Psoas muscle (tissue), 8 donors: ENCODE data around the gene BLVRA. TPM values are rescaled to one million over a fixed set of nuclear protein-coding genes. Genes with fewer than 3 reads are reported as not detected.

Experiments used
- ATAC-seq, 4 donors: fragments of 200-7000 bp; cut with Tn5 transposase; one replicate each; pipeline ENCODE4 v1.9.1; 2020; ENCODE audit warnings: moderate library complexity in 3 of 4, mild to moderate bottlenecking in 2 of 4
- DNase-seq, 2 donors: peaks; one replicate each; pipeline ENCODE4 v3.0.0-alpha.2; 2020
- H3K27ac ChIP-seq: fragments of 200-600 bp; one replicate; pipeline ENCODE4 v1.8.0; 2022
- H3K27me3 ChIP-seq, 3 donors: fragments of 200-600 bp in 1 of 3; one replicate each; pipeline versions ENCODE4 v1.6.1 to v1.8.0; 2013 to 2022; ENCODE audit warnings: low read length in 2 of 3, mild to moderate bottlenecking in 2 of 3, moderate library complexity in 1 of 3; ENCODE audit not compliant: insufficient read depth in 3 of 3
- H3K36me3 ChIP-seq, 2 donors: fragments of 200-600 bp in 1 of 2; one replicate each; pipeline versions ENCODE4 v1.6.1 to v1.8.0; 2013 to 2022; ENCODE audit warnings: low read depth in 1 of 2, mild to moderate bottlenecking in 1 of 2, moderate library complexity in 1 of 2; ENCODE audit not compliant: insufficient read depth in 1 of 2
- H3K4me1 ChIP-seq: fragments of 200-600 bp; one replicate; pipeline ENCODE4 v1.8.0; 2022
- H3K4me3 ChIP-seq: fragments of 200-600 bp; one replicate; pipeline ENCODE4 v1.8.0; 2022; ENCODE audit warnings: mild to moderate bottlenecking
- H3K9me3 ChIP-seq: fragments of 200-600 bp; one replicate; pipeline ENCODE4 v1.8.0; 2022
- CTCF ChIP-seq: fragments of 200-600 bp; IDR thresholded peaks from one replicate; pipeline ENCODE4 v1.8.0; 2022; ENCODE audit warnings: antibody characterized with exemption
- WGBS, 3 donors: extraction: QIAGEN DNeasy Blood & Tissue Kit; methylation state at CpG; one replicate each; pipeline versions ENCODE4 v1.1.6 to v1.1.7; 2013; 5-methylcytosine and 5-hydroxymethylcytosine counted together
- intact Hi-C, 2 donors: fragments of 100-400 bp; cut with DNase I; formaldehyde crosslinking; loops; one replicate each; pipeline versions ENCODE4 v1.11.0 to v1.14.2; 2022
- polyA plus RNA-seq, 3 donors: library from polyadenylated mRNA; stranded (reverse); fragments of 200-250 nt; gene quantifications; one replicate each; pipeline ENCODE4 v1.2.3, GENCODE V29; 2013
- total RNA-seq, 4 donors: library from RNA; stranded (reverse); fragmentation: NEBNext Ultra II Directional in 2 of 4; extraction: Animal tissue kit (Norgen Biotek cat#: 25700) in 2 of 4; gene quantifications; one replicate each; pipeline versions ENCODE4 v1.2.1 to v1.2.4, GENCODE V29; 2021 to 2023
- donor health status: healthy with polysubstance abuse.
- donor health status: DM: no; HTN: no; CAD: no; lungs with moderate emphysema.
- donor health status: Bipolar disorder and iron deficiency.
- donor health status: healthy.
- donor health status: DM: yes; HTN: yes; CAD: no.
- donor health status: DM: no; HTN: no; CAD: no.
- donor health status: DM: no; HTN: no; CAD: no.
- donor health status: DM: yes; HTN: yes; CAD: no.

BLVRA gene
- total and polyA plus RNA-seq, 7 donors, result 35.8 to 52.9 (median 41.9) TPM

- WGBS, 3 donors, result 73 to 83% (median 79%) methylated on average over 8 of the region's 8 CpGs
- no peak for ATAC-seq
Measured at GRCh38 chr7:43766564-43766963, 8.1 kb downstream of the BLVRA start.

DNA sequence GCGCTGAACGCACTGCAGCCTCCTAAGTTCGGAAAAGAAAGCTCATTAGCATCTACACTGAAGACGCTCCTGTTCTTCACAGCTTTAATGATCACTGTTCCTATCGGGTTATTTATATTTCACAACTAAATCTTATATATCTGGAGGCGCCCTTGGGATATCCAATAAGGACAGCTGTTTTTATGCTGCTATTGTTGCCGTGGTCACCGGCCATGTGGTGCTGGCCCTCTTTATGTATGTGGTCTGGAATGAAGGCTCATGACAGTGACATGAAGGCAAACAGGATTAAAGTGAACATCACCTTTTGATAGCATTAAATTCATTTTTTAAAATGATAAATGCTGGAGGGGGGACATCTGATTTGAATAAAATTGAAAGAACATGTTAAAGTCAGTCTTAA, 8.8 kb downstream of the BLVRA start:
- Histone ChIP-seq H3K36me3 (peaks cover 0 to 18% of the 10 kb centered on the region in 2 donors), H3K9me3 (no peaks in the 10 kb centered on the region), H3K27ac (no peak overlapping the region), H3K27me3 (no peaks in the 10 kb centered on the region), H3K4me1 (peaks cover 12% of the 10 kb centered on the region), H3K4me3 (no peak overlapping the region)
- WGBS, 3 donors, result 78 to 79% (median 79%) methylated on average over 8 of the region's 8 CpGs
- ATAC-seq, result no peak
- TF ChIP-seq CTCF, result no peak
- no peak for DNase-seq
- intact Hi-C loops, result no loop called here

More at GRCh38 chr7:43766564-43766963, 8.1 kb downstream of the BLVRA start:
- DNase-seq, result no peak
- Histone ChIP-seq H3K27ac (no peak overlapping the region), H3K4me1 (peaks cover 15% of the 10 kb centered on the region), H3K27me3 (no peaks in the 10 kb centered on the region), H3K9me3 (no peaks in the 10 kb centered on the region), H3K36me3 (peaks cover 0 to 10% of the 10 kb centered on the region in 2 donors), H3K4me3 (no peak overlapping the region)
- no peak for TF ChIP-seq CTCF
- intact Hi-C loops, result no loop called here

- H3K4me1 ChIP-seq, result peaks cover 12% of the 10 kb centered on the region
- no peak overlapping the region for H3K27ac ChIP-seq
- ATAC-seq, result no peak
- H3K27me3 ChIP-seq, result no peaks in the 10 kb centered on the region
- H3K4me3 ChIP-seq, result no peak overlapping the region
- intact Hi-C loops, result no loop called here
- DNase-seq, result no peak
- H3K9me3 ChIP-seq, result no peaks in the 10 kb centered on the region
- peaks cover 0 to 25% of the 10 kb centered on the region in 2 donors for H3K36me3 ChIP-seq
- 89 to 91% (median 90%) methylated on average over 9 of the region's 9 CpGs for WGBS, 3 donors
- TF ChIP-seq CTCF, result no peak
Measured at GRCh38 chr7:43768201-43768886, 9.9 kb downstream of the BLVRA start.

GRCh38 chr7:43768887-43769272, 10.4 kb downstream of the BLVRA start:
- no peaks in the 10 kb centered on the region for H3K9me3 ChIP-seq
- peaks cover 0 to 25% of the 10 kb centered on the region in 2 donors for H3K36me3 ChIP-seq
- WGBS, 3 donors, result 94 to 97% (median 96%) methylated on average over 4 of the region's 4 CpGs
- H3K27ac ChIP-seq, result no peak overlapping the region
- no peak for ATAC-seq
- no peak for TF ChIP-seq CTCF
- H3K27me3 ChIP-seq, result no peaks in the 10 kb centered on the region
- DNase-seq, result no peak
- intact Hi-C loops, result no loop called here
- no peak overlapping the region for H3K4me3 ChIP-seq
- H3K4me1 ChIP-seq, result peaks cover 12% of the 10 kb centered on the region

DNA sequence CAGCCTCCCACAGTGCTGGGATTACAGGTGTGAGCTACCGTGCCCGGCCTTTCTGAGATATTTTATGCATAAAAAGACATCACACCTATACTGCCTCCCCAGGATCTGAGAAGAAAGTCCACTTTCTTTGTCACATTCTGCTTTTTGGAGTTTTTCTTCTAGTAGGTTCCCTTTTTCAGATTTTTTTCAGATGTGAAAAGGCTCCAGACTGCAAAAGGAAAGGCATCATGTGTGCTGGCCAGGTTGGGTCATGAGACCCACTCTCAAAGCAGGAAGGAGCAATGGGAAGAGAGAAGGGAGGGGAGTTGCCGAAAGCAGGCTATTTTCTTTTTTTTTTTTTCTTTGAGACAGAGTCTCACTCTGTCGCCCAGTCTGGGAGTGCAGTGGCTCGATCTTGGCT, 10.8 kb downstream of the BLVRA start:
- H3K36me3 ChIP-seq, result peaks cover 0 to 25% of the 10 kb centered on the region in 2 donors
- no peaks in the 10 kb centered on the region for H3K9me3 ChIP-seq
- intact Hi-C loops, result no loop called here
- H3K27ac ChIP-seq, result no peak overlapping the region
- no peak overlapping the region for H3K4me3 ChIP-seq
- no peaks in the 10 kb centered on the region for H3K27me3 ChIP-seq
- DNase-seq (no peak), ATAC-seq (no peak)
- H3K4me1 ChIP-seq, result peaks cover 8% of the 10 kb centered on the region
- no peak for TF ChIP-seq CTCF
- 91 to 96% (median 93%) methylated on average over 5 of the region's 5 CpGs for WGBS, 3 donors
